GM12878 (cell line): ENCODE measurements around the gene FAM117B. TPM values are rescaled to one million over a fixed set of nuclear protein-coding genes. Genes with fewer than 3 reads are reported as not detected.
A peak's percentile ranks its signal among the peaks of the same experiment; 100 is the strongest.

Experiments used
- ATAC-seq: fragments of 200-7000 bp; cut with Tn5 transposase; 3 replicates; pipeline ENCODE4 v1.9.1; 2020; ENCODE audit warnings: mild to moderate bottlenecking, moderate library complexity
- BruUV-seq: library from RNA; stranded (reverse); fragments of 400-500 nt; replicated peaks from 2 replicates; lab custom pipeline; 2021; lab: Mats Ljungman, UMichigan
- CTCF ChIA-PET: fragments of 300-600 bp; sonication (Branson Sonifier 250); formaldehyde crosslinking; extraction: SDS; loops from one replicate; lab custom pipeline; 2021; ENCODE audit warnings: inconsistent platforms; lab: Yijun Ruan, JAX
- POLR2A ChIA-PET: fragments of 350-600 bp; formaldehyde crosslinking; extraction: SDS; loops from one replicate; lab custom pipeline; 2021; ENCODE audit warnings: inconsistent platforms; lab: Charles Lee
- RAD21 ChIA-PET: fragments of 300-600 bp; sonication (Branson Sonifier 250); formaldehyde crosslinking; loops from one replicate; lab custom pipeline; 2023; ENCODE audit warnings: antibody characterized with exemption; ENCODE audit not compliant: unreplicated experiment; lab: Charles Lee
- SMC1A ChIA-PET: fragments of 300-600 bp; sonication (Branson Sonifier 250); formaldehyde crosslinking; loops from one replicate; lab custom pipeline; 2023; ENCODE audit not compliant: unreplicated experiment, uncharacterized antibody; lab: Charles Lee
- DNase-seq: peaks from one replicate; pipeline ENCODE4 v3.0.0-alpha.2; 2011; ENCODE audit warnings: low read depth, low spot score
- FAIRE-seq: peaks from 3 replicates; lab custom pipeline; 2011; peaks lifted over from hg19 to GRCh38; lab: Jason Lieb, UNC
- H2AFZ ChIP-seq: 2 replicates; pipeline ENCODE4 v1.6.0; 2011; ENCODE audit warnings: low read depth, low read length, control low read depth; ENCODE audit not compliant: control insufficient read depth
- H3K27ac ChIP-seq: 2 replicates; pipeline ENCODE4 v1.5.1; 2011; ENCODE audit warnings: control low read depth; ENCODE audit not compliant: control insufficient read depth, insufficient read depth
- H3K27me3 ChIP-seq, 2 experiments: replicated peaks in 1 of 2; 2 replicates each; pipeline versions ENCODE4 v1.6.0 to v1.6.1; 2011; ENCODE audit warnings: low read length in 1 of 2; ENCODE audit not compliant: control insufficient read depth in 2 of 2, insufficient read depth in 2 of 2
- H3K36me3 ChIP-seq, 2 experiments: 2 replicates each; pipeline ENCODE4 v1.5.1; 2011; ENCODE audit warnings: low read length in 1 of 2; ENCODE audit not compliant: control insufficient read depth in 2 of 2, insufficient read depth in 2 of 2
- H3K4me1 ChIP-seq: 2 replicates; pipeline ENCODE4 v1.6.1; 2011; ENCODE audit warnings: mild to moderate bottlenecking, low read length, moderate library complexity, mixed read lengths; ENCODE audit not compliant: control insufficient read depth, insufficient read depth
- H3K4me2 ChIP-seq: 2 replicates; pipeline ENCODE4 v1.6.0; 2011; ENCODE audit warnings: control low read depth; ENCODE audit not compliant: control insufficient read depth, insufficient read depth
- H3K4me3 ChIP-seq: fragments of 200-600 bp; sonication (generic); 2 replicates; pipeline ENCODE4 v1.5.1; 2016
- H3K79me2 ChIP-seq: 2 replicates; pipeline ENCODE4 v1.6.0; 2011; ENCODE audit warnings: low read length; ENCODE audit not compliant: control insufficient read depth, insufficient read depth
- H3K9ac ChIP-seq: 2 replicates; pipeline ENCODE4 v1.8.0; 2011; ENCODE audit warnings: low read length, control low read depth, mixed read lengths; ENCODE audit not compliant: control insufficient read depth, insufficient read depth
- H3K9me3 ChIP-seq: replicated peaks from 3 replicates; pipeline ENCODE4 v1.5.1; 2011; ENCODE audit warnings: mild to moderate bottlenecking, low read length; ENCODE audit not compliant: control insufficient read depth, insufficient read depth
- H4K20me1 ChIP-seq: 2 replicates; pipeline ENCODE4 v1.6.0; 2011; ENCODE audit not compliant: control insufficient read depth, insufficient read depth
- ASH2L ChIP-seq: fragments of 300-600, 200-600 bp; sonication (generic); IDR thresholded peaks from 2 replicates; pipeline ENCODE4 v1.6.1; 2017; ENCODE audit warnings: low read depth, mild to moderate bottlenecking, borderline replicate concordance
- CEBPB ChIP-seq, 2 experiments: fragments of 150-350 bp in 1 of 2; IDR thresholded peaks; 2 replicates each; pipeline ENCODE4 v1.6.1; 2012 to 2014; ENCODE audit warnings: low read depth in 2 of 2, low read length in 2 of 2, borderline replicate concordance in 1 of 2, inconsistent platforms in 1 of 2
- FOXK2 ChIP-seq: fragments of 450-650 bp; IDR thresholded peaks from 2 replicates; pipeline ENCODE4 v1.6.1; 2017; ENCODE audit warnings: mild to moderate bottlenecking, moderate library complexity
- HDGF ChIP-seq: fragments of 450-650 bp; IDR thresholded peaks from 2 replicates; pipeline ENCODE4 v1.6.1; 2016; ENCODE audit warnings: antibody characterized with exemption
- MYB ChIP-seq: fragments of 150-350 bp; IDR thresholded peaks from 2 replicates; pipeline ENCODE4 v1.6.1; 2014; ENCODE audit warnings: mild to moderate bottlenecking, low read depth, low read length, borderline replicate concordance
- MYC ChIP-seq: IDR thresholded peaks from 2 replicates; pipeline ENCODE4 v1.6.1; 2011; ENCODE audit warnings: mild to moderate bottlenecking, low read length, moderate library complexity, inconsistent platforms; ENCODE audit not compliant: insufficient read depth, insufficient replicate concordance, insufficient read length, severe bottlenecking
- NFYA ChIP-seq: IDR thresholded peaks from 2 replicates; pipeline ENCODE4 v1.6.1; 2011; ENCODE audit warnings: low read depth, mild to moderate bottlenecking, low read length, improper control_type of control experiment, borderline replicate concordance
- RAD51 ChIP-seq: fragments of 450-650 bp; IDR thresholded peaks from 2 replicates; pipeline ENCODE4 v1.6.1; 2016; ENCODE audit warnings: moderate library complexity, mild to moderate bottlenecking, inconsistent platforms
- RB1 ChIP-seq: fragments of 450-650 bp; formaldehyde crosslinking; IDR thresholded peaks from 2 replicates; pipeline ENCODE4 v1.6.1; 2017; ENCODE audit warnings: mild to moderate bottlenecking, borderline replicate concordance
- RFX5 ChIP-seq: IDR thresholded peaks from 2 replicates; pipeline ENCODE4 v1.6.1; 2011; ENCODE audit warnings: low read depth, low read length, improper control_type of control experiment
- SMARCA5 ChIP-seq: fragments of 450-650 bp; IDR thresholded peaks from 2 replicates; pipeline ENCODE4 v1.6.1; 2017; ENCODE audit warnings: mild to moderate bottlenecking
- SREBF2 ChIP-seq: IDR thresholded peaks from 2 replicates; pipeline ENCODE4 v1.6.1; 2012; ENCODE audit warnings: mild to moderate bottlenecking, low read length
- STAT1 ChIP-seq: fragments of 450-650 bp; conservative IDR thresholded peaks from 2 replicates; pipeline ENCODE4 v1.6.1; 2014; ENCODE audit warnings: antibody characterized with exemption, mild to moderate bottlenecking
- WRNIP1 ChIP-seq: IDR thresholded peaks from 2 replicates; pipeline ENCODE4 v1.6.1; 2011; ENCODE audit warnings: low read depth, low read length, improper control_type of control experiment, borderline replicate concordance
- YBX1 ChIP-seq: fragments of 450-650 bp; IDR thresholded peaks from 2 replicates; pipeline ENCODE4 v1.6.1; 2016; ENCODE audit warnings: antibody characterized with exemption
- WGBS: methylation state at CpG from one replicate; pipeline ENCODE4 v1.1.6; 2016; ENCODE audit warnings: low lambda C conversion rate; ENCODE audit not compliant: insufficient replicate concordance, insufficient coverage; ENCODE audit errors: missing lambda C conversion rate; 5-methylcytosine and 5-hydroxymethylcytosine counted together
- in situ Hi-C: fragments of 300-500 bp; cut with MboI; formaldehyde crosslinking; loops from 9 replicates; pipeline ENCODE4 v1.14.3; 2018; ENCODE audit warnings: mixed read lengths
- intact Hi-C: fragments of 100-400 bp; cut with micrococcal nuclease; formaldehyde crosslinking; loops from one replicate; pipeline ENCODE4 v1.14.2; 2022; ENCODE audit not compliant: unreplicated experiment
- polyA plus RNA-seq, 11 experiments: library from polyadenylated mRNA; depleted of rRNA in 4 of 11; unstranded in 6 of 11; stranded (reverse) in 5 of 11; fragments of >200 nt; fragmentation: Nextera tagmentation in 4 of 11; fragmentation: Illumina TruSeq in 1 of 11; extraction: Ambion mirVana in 4 of 11; extraction: Trizol in 1 of 11; gene quantifications; 1 replicate in 1 of 11; 2 replicates in 10 of 11; pipeline versions ENCODE4 v1.2.1 to v1.2.3, GENCODE V29; 2011 to 2016; ENCODE audit warnings: inconsistent platforms in 2 of 11, missing spikeins in 2 of 11, low read depth in 1 of 11
- total RNA-seq, 4 experiments: library from RNA; depleted of rRNA in 3 of 4; stranded (reverse); fragments of >200 nt in 3 of 4; fragmentation: Illumina TruSeq in 1 of 4; extraction: Trizol in 1 of 4; gene quantifications; 2 replicates each; pipeline versions ENCODE4 v1.2.1 to v1.2.3, GENCODE V29; 2013 to 2021
- TF ChIP-seq, protein P1 (sequence below): IDR thresholded peaks from 2 replicates; pipeline ENCODE4 v1.6.1; 2012; ENCODE audit warnings: improper control_type of control experiment, low read depth, low read length; ENCODE audit not compliant: insufficient replicate concordance
- TF ChIP-seq, protein P2 (sequence below): fragments of 450-650 bp; IDR thresholded peaks from 2 replicates; pipeline ENCODE4 v1.6.1; 2016; ENCODE audit warnings: mild to moderate bottlenecking
- TF ChIP-seq, protein P3 (sequence below): IDR thresholded peaks from 2 replicates; pipeline ENCODE4 v1.6.1; 2012; ENCODE audit warnings: low read depth, low read length, improper control_type of control experiment

FAM117B gene
- total and polyA plus RNA-seq, 10 of the 15 experiments (the other 5 are each of a cell fraction or from before 2014, with no cell fraction given), result 1.6 to 7.6 (median 4.2) TPM

DNA sequence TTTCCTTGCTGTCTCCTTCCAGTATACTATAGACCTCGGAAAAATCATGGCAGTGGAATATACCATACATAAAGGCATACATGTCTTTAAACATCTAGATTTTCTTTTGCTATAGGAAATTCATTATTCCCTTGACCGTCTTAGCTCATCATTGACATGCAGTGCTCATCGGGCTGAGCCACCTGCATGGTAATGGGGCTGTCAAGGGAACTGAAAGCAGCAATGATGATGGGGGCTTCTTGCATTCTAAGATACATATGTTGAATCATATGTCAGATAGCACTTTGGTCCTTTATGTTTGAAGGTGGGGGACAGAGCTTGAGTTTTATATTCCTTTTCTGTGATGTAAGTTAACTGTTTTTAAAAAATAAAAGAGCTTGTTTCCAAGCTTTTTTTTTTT lies 130.2 kb downstream of the FAM117B start:
- no peaks in the 10 kb centered on the region for H4K20me1 ChIP-seq
- H3K4me2 ChIP-seq, result no peak overlapping the region
- H3K27me3 ChIP-seq, result no peaks in the 10 kb centered on the region
- DNase-seq, result no peak
- H3K9ac ChIP-seq, result no peak overlapping the region
- ChIA-PET CTCF (interaction anchor here (0.6 to 1.7 kb wide), 3 partner anchors 176 to 1825 kb away, joined by 3 to 4 read pairs (median 4); no protein-coding TSS in a partner anchor), SMC1A (interaction anchor here (0.7 to 1.2 kb wide), 3 partner anchors 20 to 176 kb away, joined by 3 read pairs; no protein-coding TSS in a partner anchor), POLR2A (interaction anchor here (0.6 kb wide), 2 partner anchors 185 to 465 kb away, joined by 3 to 4 read pairs; no protein-coding TSS in a partner anchor), RAD21 (no interaction called here)
- H3K27ac ChIP-seq, result no peak overlapping the region
- in situ Hi-C loops, result no loop called here
- H3K4me1 ChIP-seq, result no peaks in the 10 kb centered on the region
- peak; percentile 38 for FAIRE-seq
- no peak overlapping the region for H2AFZ ChIP-seq
- no peak for ATAC-seq
- peaks cover 0 to 3% of the 10 kb centered on the region in 2 experiments; a peak in 2 of 4 replicates for H3K36me3 ChIP-seq
- no peaks in the 10 kb centered on the region for H3K79me2 ChIP-seq
- 80% methylated on average over 3 of the region's 3 CpGs for WGBS
- no peak overlapping the region for H3K4me3 ChIP-seq
- intact Hi-C loops, result no loop called here
- no peaks in the 10 kb centered on the region for H3K9me3 ChIP-seq
- TF ChIP-seq NFYA, result no peak
- TF ChIP-seq, protein P1, sequence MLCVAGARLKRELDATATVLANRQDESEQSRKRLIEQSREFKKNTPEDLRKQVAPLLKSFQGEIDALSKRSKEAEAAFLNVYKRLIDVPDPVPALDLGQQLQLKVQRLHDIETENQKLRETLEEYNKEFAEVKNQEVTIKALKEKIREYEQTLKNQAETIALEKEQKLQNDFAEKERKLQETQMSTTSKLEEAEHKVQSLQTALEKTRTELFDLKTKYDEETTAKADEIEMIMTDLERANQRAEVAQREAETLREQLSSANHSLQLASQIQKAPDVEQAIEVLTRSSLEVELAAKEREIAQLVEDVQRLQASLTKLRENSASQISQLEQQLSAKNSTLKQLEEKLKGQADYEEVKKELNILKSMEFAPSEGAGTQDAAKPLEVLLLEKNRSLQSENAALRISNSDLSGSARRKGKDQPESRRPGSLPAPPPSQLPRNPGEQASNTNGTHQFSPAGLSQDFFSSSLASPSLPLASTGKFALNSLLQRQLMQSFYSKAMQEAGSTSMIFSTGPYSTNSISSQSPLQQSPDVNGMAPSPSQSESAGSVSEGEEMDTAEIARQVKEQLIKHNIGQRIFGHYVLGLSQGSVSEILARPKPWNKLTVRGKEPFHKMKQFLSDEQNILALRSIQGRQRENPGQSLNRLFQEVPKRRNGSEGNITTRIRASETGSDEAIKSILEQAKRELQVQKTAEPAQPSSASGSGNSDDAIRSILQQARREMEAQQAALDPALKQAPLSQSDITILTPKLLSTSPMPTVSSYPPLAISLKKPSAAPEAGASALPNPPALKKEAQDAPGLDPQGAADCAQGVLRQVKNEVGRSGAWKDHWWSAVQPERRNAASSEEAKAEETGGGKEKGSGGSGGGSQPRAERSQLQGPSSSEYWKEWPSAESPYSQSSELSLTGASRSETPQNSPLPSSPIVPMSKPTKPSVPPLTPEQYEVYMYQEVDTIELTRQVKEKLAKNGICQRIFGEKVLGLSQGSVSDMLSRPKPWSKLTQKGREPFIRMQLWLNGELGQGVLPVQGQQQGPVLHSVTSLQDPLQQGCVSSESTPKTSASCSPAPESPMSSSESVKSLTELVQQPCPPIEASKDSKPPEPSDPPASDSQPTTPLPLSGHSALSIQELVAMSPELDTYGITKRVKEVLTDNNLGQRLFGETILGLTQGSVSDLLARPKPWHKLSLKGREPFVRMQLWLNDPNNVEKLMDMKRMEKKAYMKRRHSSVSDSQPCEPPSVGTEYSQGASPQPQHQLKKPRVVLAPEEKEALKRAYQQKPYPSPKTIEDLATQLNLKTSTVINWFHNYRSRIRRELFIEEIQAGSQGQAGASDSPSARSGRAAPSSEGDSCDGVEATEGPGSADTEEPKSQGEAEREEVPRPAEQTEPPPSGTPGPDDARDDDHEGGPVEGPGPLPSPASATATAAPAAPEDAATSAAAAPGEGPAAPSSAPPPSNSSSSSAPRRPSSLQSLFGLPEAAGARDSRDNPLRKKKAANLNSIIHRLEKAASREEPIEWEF, result no peak
- no peak for TF ChIP-seq RFX5
- TF ChIP-seq WRNIP1, result no peak
- TF ChIP-seq, protein P2, sequence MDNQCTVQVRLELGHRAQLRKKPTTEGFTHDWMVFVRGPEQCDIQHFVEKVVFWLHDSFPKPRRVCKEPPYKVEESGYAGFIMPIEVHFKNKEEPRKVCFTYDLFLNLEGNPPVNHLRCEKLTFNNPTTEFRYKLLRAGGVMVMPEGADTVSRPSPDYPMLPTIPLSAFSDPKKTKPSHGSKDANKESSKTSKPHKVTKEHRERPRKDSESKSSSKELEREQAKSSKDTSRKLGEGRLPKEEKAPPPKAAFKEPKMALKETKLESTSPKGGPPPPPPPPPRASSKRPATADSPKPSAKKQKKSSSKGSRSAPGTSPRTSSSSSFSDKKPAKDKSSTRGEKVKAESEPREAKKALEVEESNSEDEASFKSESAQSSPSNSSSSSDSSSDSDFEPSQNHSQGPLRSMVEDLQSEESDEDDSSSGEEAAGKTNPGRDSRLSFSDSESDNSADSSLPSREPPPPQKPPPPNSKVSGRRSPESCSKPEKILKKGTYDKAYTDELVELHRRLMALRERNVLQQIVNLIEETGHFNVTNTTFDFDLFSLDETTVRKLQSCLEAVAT, result no peak
- TF ChIP-seq FOXK2, result no peak
- TF ChIP-seq MYC, result no peak
- TF ChIP-seq RAD51, result no peak
- TF ChIP-seq MYB, result no peak
- TF ChIP-seq CEBPB (IDR thresholded peaks at IDR 0.05; ENCODE audit: borderline replicate concordance in 1 of 2, low read depth in 2 of 2, low read length in 2 of 2), result no peak
- TF ChIP-seq STAT1, result no peak
- TF ChIP-seq, protein P3, sequence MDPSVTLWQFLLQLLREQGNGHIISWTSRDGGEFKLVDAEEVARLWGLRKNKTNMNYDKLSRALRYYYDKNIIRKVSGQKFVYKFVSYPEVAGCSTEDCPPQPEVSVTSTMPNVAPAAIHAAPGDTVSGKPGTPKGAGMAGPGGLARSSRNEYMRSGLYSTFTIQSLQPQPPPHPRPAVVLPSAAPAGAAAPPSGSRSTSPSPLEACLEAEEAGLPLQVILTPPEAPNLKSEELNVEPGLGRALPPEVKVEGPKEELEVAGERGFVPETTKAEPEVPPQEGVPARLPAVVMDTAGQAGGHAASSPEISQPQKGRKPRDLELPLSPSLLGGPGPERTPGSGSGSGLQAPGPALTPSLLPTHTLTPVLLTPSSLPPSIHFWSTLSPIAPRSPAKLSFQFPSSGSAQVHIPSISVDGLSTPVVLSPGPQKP, result no peak
- no peak for TF ChIP-seq SREBF2
- no peak for TF ChIP-seq HDGF
- TF ChIP-seq YBX1, result no peak
- TF ChIP-seq SMARCA5, result no peak
- TF ChIP-seq ASH2L, result no peak
- TF ChIP-seq RB1, result no peak
- TF ChIP-seq, all 136 proteins: peak for 0
- no TSS peak for BruUV-seq
